ENCODE data around the gene ADGRD2. TPM values are rescaled to one million over a fixed set of nuclear protein-coding genes. Genes with fewer than 3 reads are reported as not detected.

Gene ADGRD2
- total RNA-seq, 1 donor from 2014 or later, result not detected

DNA sequence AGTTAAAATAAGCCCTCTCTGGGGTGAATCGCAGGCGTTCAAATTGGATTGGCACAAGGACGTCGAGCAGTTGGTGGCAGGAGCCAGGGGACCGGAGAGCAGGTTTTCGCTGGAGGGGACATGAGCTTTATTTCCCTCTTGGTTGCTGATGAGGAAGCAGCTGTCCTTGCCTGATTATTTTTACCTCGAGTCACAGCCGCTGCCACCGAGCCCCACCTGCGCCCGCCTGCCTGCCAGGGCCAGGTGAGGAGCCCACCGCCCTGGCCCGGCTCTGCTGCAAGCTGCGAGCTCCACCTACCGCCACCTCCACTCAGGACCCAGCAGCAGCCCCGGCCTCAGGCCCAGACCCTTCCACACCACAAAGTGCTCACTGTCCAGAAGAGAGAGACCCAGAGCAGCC is 9.0 kb upstream of the ADGRD2 start:
- TF ChIP-seq, protein P1, sequence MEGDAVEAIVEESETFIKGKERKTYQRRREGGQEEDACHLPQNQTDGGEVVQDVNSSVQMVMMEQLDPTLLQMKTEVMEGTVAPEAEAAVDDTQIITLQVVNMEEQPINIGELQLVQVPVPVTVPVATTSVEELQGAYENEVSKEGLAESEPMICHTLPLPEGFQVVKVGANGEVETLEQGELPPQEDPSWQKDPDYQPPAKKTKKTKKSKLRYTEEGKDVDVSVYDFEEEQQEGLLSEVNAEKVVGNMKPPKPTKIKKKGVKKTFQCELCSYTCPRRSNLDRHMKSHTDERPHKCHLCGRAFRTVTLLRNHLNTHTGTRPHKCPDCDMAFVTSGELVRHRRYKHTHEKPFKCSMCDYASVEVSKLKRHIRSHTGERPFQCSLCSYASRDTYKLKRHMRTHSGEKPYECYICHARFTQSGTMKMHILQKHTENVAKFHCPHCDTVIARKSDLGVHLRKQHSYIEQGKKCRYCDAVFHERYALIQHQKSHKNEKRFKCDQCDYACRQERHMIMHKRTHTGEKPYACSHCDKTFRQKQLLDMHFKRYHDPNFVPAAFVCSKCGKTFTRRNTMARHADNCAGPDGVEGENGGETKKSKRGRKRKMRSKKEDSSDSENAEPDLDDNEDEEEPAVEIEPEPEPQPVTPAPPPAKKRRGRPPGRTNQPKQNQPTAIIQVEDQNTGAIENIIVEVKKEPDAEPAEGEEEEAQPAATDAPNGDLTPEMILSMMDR (IDR thresholded peaks at IDR 0.05), result no peak
- H3K36me3 Mint-ChIP-seq (ENCODE audit: unreplicated experiment), result no peaks in the 10 kb centered on the region
- no peaks in the 10 kb centered on the region for H3K9me3 Mint-ChIP-seq (ENCODE audit: unreplicated experiment)
- no peak overlapping the region for H3K27ac Mint-ChIP-seq (ENCODE audit: unreplicated experiment)
- H3K27me3 Mint-ChIP-seq (ENCODE audit: unreplicated experiment), result peaks cover 33% of the 10 kb centered on the region
- H3K4me3 Mint-ChIP-seq (ENCODE audit: unreplicated experiment), result no peak overlapping the region
- H3K4me1 Mint-ChIP-seq (ENCODE audit: unreplicated experiment), result no peaks in the 10 kb centered on the region
- no peak for DNase-seq (ENCODE audit: extremely low spot score, unreplicated experiment)

DNA sequence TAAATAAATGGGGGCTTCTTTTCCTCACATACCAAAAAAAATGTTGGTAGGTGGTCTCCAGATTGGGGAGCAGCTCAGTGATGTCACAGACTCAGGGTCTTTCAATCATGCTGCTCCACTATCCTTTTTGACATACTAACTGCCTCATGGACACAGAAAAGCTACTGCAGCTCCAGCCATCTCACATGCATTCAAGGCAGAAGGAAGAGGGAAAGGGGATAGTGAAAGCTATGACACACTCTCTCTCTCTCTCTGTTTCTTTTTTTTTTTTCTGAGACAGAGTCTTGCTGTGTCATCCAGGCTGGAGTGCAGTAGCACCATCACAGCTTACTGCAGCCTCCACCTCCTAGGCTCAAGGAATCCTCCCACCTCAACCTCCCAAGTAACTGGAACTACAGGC is 7.9 kb upstream of the ADGRD2 start:
- peaks cover 30% of the 10 kb centered on the region for H3K27me3 Mint-ChIP-seq (ENCODE audit: unreplicated experiment)
- no peaks in the 10 kb centered on the region for H3K9me3 Mint-ChIP-seq (ENCODE audit: unreplicated experiment)
- no peaks in the 10 kb centered on the region for H3K4me1 Mint-ChIP-seq (ENCODE audit: unreplicated experiment)
- no peak for DNase-seq (ENCODE audit: extremely low spot score, unreplicated experiment)
- no peak overlapping the region for H3K4me3 Mint-ChIP-seq (ENCODE audit: unreplicated experiment)
- TF ChIP-seq, protein P1 (IDR thresholded peaks at IDR 0.05), result no peak
- no peak overlapping the region for H3K27ac Mint-ChIP-seq (ENCODE audit: unreplicated experiment)
- H3K36me3 Mint-ChIP-seq (ENCODE audit: unreplicated experiment), result no peaks in the 10 kb centered on the region

DNA sequence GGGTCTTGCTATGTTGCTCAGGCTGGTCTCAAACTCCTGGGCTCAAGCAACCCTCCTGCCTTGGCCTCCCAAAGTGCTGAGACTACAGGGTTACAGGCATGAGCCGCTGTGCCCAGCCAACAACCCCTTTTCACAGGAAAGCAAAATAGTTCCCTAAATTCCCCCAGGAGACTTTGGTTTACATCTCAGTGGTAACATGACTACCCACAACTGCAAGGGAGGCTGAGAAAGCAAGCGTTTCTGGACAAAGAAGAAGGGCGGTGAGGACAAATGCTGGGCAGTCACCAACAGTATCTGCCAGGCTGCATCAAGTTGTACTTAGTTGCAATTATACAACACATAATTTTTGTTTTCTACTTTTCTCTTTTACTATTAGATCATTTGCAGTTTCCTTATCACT is 7.4 kb upstream of the ADGRD2 start:
- H3K4me3 Mint-ChIP-seq (ENCODE audit: unreplicated experiment), result no peak overlapping the region
- H3K4me1 Mint-ChIP-seq (ENCODE audit: unreplicated experiment), result no peaks in the 10 kb centered on the region
- no peak for DNase-seq (ENCODE audit: extremely low spot score, unreplicated experiment)
- no peak overlapping the region for H3K27ac Mint-ChIP-seq (ENCODE audit: unreplicated experiment)
- TF ChIP-seq, protein P1 (IDR thresholded peaks at IDR 0.05), result no peak
- H3K36me3 Mint-ChIP-seq (ENCODE audit: unreplicated experiment), result no peaks in the 10 kb centered on the region
- H3K9me3 Mint-ChIP-seq (ENCODE audit: unreplicated experiment), result no peaks in the 10 kb centered on the region
- peaks cover 28% of the 10 kb centered on the region for H3K27me3 Mint-ChIP-seq (ENCODE audit: unreplicated experiment)

DNA sequence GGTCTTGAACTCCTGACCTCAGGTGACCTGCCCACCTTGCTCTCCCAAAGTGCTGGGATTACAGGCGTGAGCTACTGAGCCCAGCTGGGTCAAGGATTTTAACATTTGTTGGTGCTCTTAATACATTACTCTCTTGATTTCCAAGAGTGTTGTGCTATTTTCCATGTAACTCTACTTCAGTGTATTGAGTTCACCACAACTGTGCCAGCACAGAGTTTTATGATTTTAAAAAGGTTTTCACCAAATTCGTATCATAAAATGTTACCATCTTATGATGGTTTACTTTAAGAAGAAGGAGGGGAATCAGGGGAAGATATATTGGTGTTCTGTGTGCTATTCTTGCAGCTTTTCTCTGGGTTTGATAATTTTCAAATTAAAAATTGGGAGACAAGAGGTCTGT is 6.6 kb upstream of the ADGRD2 start:
- Mint-ChIP-seq H3K36me3 (ENCODE audit: unreplicated experiment) (no peaks in the 10 kb centered on the region), H3K27ac (ENCODE audit: unreplicated experiment) (no peak overlapping the region), H3K27me3 (ENCODE audit: unreplicated experiment) (peaks cover 23% of the 10 kb centered on the region), H3K4me1 (ENCODE audit: unreplicated experiment) (no peaks in the 10 kb centered on the region), H3K9me3 (ENCODE audit: unreplicated experiment) (no peaks in the 10 kb centered on the region), H3K4me3 (ENCODE audit: unreplicated experiment) (no peak overlapping the region)
- TF ChIP-seq, protein P1 (IDR thresholded peaks at IDR 0.05), result no peak
- no peak for DNase-seq (ENCODE audit: extremely low spot score, unreplicated experiment)

DNA sequence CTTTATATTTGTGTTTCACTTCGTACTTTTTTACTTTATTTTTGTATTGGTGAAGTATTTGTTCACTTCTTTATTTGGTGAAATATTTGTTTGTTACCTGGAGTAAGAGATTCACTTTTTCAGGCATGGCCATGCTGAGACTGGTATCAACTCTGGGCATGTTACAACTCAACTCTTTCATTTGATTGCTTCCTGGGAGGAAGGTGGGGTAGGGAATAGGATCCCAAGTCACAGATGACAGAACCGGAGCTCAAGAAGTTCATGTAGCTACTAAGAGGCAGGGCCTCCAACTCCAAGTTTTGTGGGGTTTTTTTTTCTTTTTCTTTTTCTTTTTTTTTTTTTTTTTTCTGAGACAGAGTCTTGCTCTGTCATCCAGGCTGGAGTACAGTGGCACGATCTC is 6.1 kb upstream of the ADGRD2 start:
- no peaks in the 10 kb centered on the region for H3K36me3 Mint-ChIP-seq (ENCODE audit: unreplicated experiment)
- no peak overlapping the region for H3K4me3 Mint-ChIP-seq (ENCODE audit: unreplicated experiment)
- no peak overlapping the region for H3K27ac Mint-ChIP-seq (ENCODE audit: unreplicated experiment)
- H3K27me3 Mint-ChIP-seq (ENCODE audit: unreplicated experiment), result peaks cover 23% of the 10 kb centered on the region
- DNase-seq (ENCODE audit: extremely low spot score, unreplicated experiment), result no peak
- no peaks in the 10 kb centered on the region for H3K4me1 Mint-ChIP-seq (ENCODE audit: unreplicated experiment)
- TF ChIP-seq, protein P1 (IDR thresholded peaks at IDR 0.05), result no peak
- no peaks in the 10 kb centered on the region for H3K9me3 Mint-ChIP-seq (ENCODE audit: unreplicated experiment)

Measured in osteocyte (in vitro differentiated cells).